Mesenchymal stem cell (in vitro differentiated cells and primary cell): Measurements from ENCODE around the gene RNF44.

Experiments used
- DNase-seq: peaks from one replicate; pipeline ENCODE4 v3.0.0-alpha.2; 2013
- H2AFZ ChIP-seq: one replicate; pipeline ENCODE4 v1.6.1; 2013; ENCODE audit warnings: low read depth, mild to moderate bottlenecking, control low read depth, inconsistent platforms, low read length, moderate library complexity
- H2AK5ac ChIP-seq: 2 replicates; pipeline ENCODE4 v1.6.1; 2013; ENCODE audit warnings: low read length, moderate library complexity, mild to moderate bottlenecking, inconsistent platforms; ENCODE audit not compliant: severe bottlenecking
- H2BK120ac ChIP-seq: one replicate; pipeline ENCODE4 v1.6.1; 2013; ENCODE audit warnings: low read depth, mild to moderate bottlenecking, inconsistent platforms, low read length, moderate library complexity
- H2BK12ac ChIP-seq, 2 experiments: one replicate each; pipeline ENCODE4 v1.6.1; 2013; ENCODE audit warnings: inconsistent platforms in 2 of 2, low read length in 2 of 2, mild to moderate bottlenecking in 2 of 2, moderate library complexity in 2 of 2, control low read depth in 1 of 2
- H2BK15ac ChIP-seq: one replicate; pipeline ENCODE4 v1.6.1; 2013; ENCODE audit warnings: mild to moderate bottlenecking, low read depth, inconsistent platforms; ENCODE audit not compliant: poor library complexity, severe bottlenecking
- H2BK5ac ChIP-seq: 2 replicates; pipeline ENCODE4 v1.6.1; 2013; ENCODE audit warnings: low read depth, mild to moderate bottlenecking, low read length, control low read depth, inconsistent platforms; ENCODE audit not compliant: poor library complexity, severe bottlenecking
- H3K14ac ChIP-seq, 2 experiments: one replicate each; pipeline ENCODE4 v1.6.1; 2013; ENCODE audit warnings: inconsistent platforms in 2 of 2, low read length in 2 of 2, control low read depth in 1 of 2, mild to moderate bottlenecking in 1 of 2, moderate library complexity in 1 of 2
- H3K18ac ChIP-seq, 2 experiments: one replicate each; pipeline ENCODE4 v1.6.1; 2013; ENCODE audit warnings: inconsistent platforms in 2 of 2, low read length in 2 of 2, control low read depth in 1 of 2, low read depth in 1 of 2, mild to moderate bottlenecking in 1 of 2
- H3K23ac ChIP-seq, 2 experiments: one replicate each; pipeline ENCODE4 v1.6.1; 2013; ENCODE audit warnings: inconsistent platforms in 2 of 2, low read length in 2 of 2, mild to moderate bottlenecking in 2 of 2, moderate library complexity in 2 of 2, control low read depth in 1 of 2
- H3K27ac ChIP-seq: 2 replicates; pipeline ENCODE4 v1.5.1; 2013; ENCODE audit warnings: mild to moderate bottlenecking, moderate library complexity, low read length, control low read depth, inconsistent platforms; ENCODE audit not compliant: poor library complexity, severe bottlenecking
- H3K27me3 ChIP-seq, 2 experiments: 2 replicates each; pipeline versions ENCODE4 v1.6.1 to v1.7.0; 2013; ENCODE audit warnings: low read length in 2 of 2, mild to moderate bottlenecking in 2 of 2, moderate library complexity in 2 of 2, control low read depth in 1 of 2, inconsistent platforms in 1 of 2; ENCODE audit not compliant: control insufficient read depth in 1 of 2, insufficient read depth in 1 of 2
- H3K36me3 ChIP-seq, 2 experiments: 2 replicates each; pipeline versions ENCODE4 v1.6.1 to v1.7.0; 2013; ENCODE audit warnings: low read length in 2 of 2, control low read depth in 1 of 2, inconsistent platforms in 1 of 2, low read depth in 1 of 2, mild to moderate bottlenecking in 1 of 2; ENCODE audit not compliant: insufficient read depth in 2 of 2, control insufficient read depth in 1 of 2
- H3K4ac ChIP-seq, 2 experiments: one replicate each; pipeline ENCODE4 v1.6.1; 2013; ENCODE audit warnings: inconsistent platforms in 2 of 2, low read length in 2 of 2, mild to moderate bottlenecking in 2 of 2, moderate library complexity in 2 of 2, control low read depth in 1 of 2, low read depth in 1 of 2
- H3K4me1 ChIP-seq: 2 replicates; pipeline ENCODE4 v1.6.1; 2013; ENCODE audit warnings: low read depth, low read length, control low read depth; ENCODE audit not compliant: control insufficient read depth, insufficient read depth
- H3K4me2 ChIP-seq: 2 replicates; pipeline ENCODE4 v1.6.1; 2013; ENCODE audit warnings: low read length, mild to moderate bottlenecking, inconsistent platforms; ENCODE audit not compliant: poor library complexity, severe bottlenecking
- H3K4me3 ChIP-seq, 2 experiments: 2 replicates each; pipeline versions ENCODE4 v1.5.1 to v1.7.0; 2013; ENCODE audit warnings: low read length in 2 of 2, mild to moderate bottlenecking in 2 of 2, control low read depth in 1 of 2, low read depth in 1 of 2; ENCODE audit not compliant: insufficient read depth in 1 of 2
- H3K79me1 ChIP-seq: replicated peaks from 2 replicates; pipeline ENCODE4 v1.6.1; 2013; ENCODE audit warnings: mild to moderate bottlenecking, control low read depth, low read length, inconsistent platforms; ENCODE audit not compliant: poor library complexity, severe bottlenecking
- H3K9ac ChIP-seq: 2 replicates; pipeline ENCODE4 v1.7.0; 2013; ENCODE audit warnings: mild to moderate bottlenecking, low read length, moderate library complexity
- H3K9me3 ChIP-seq: 2 replicates; pipeline ENCODE4 v1.7.0; 2013; ENCODE audit warnings: mild to moderate bottlenecking, low read length; ENCODE audit not compliant: control insufficient read depth
- H4K8ac ChIP-seq: one replicate; pipeline ENCODE4 v1.6.1; 2013; ENCODE audit warnings: inconsistent platforms, mild to moderate bottlenecking, low read length, moderate library complexity
- H4K91ac ChIP-seq: one replicate; pipeline ENCODE4 v1.6.1; 2013; ENCODE audit warnings: mild to moderate bottlenecking, low read length, inconsistent platforms
- WGBS: methylation state at CpG from one replicate; pipeline ENCODE4 v1.1.7; 2013; ENCODE audit warnings: mixed read lengths; 5-methylcytosine and 5-hydroxymethylcytosine counted together

The RNF44 gene

DNA sequence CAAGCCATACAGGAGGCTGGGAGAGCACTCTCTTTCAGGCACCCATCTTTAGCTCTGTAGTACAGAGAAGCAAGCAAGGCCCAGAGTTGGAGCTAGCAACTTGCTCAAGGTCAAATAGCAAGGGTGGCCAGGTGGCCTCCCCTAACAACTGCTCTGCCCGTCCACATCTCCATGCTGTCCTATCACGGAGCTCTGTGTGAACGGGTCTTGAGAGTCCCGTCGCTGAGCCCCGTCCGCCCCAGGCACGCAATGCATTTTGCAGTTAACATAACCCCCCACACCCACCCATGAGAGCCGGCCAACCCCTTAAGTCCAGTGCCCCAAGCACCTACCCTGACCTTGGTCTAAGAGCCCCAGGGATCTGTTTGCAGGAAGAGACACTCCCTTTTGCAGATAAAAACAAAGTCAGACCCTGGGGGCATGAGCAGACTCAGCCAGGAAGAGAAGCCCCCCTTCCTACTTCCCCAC is 1.5 kb downstream of the RNF44 start:
- Histone ChIP-seq H3K4ac (peak overlapping the region in 1 of 2 experiments; percentile 70), H2AK5ac (peak overlapping the region; percentile 76), H3K79me1 (peaks cover 7% of the 10 kb centered on the region), H3K9ac (peak overlapping the region; percentile 99), H4K8ac (no peak overlapping the region), H2BK15ac (no peak overlapping the region), H3K27me3 (no peaks in the 10 kb centered on the region), H3K36me3 (peaks cover 11 to 33% of the 10 kb centered on the region in 2 experiments), H2BK120ac (no peak overlapping the region), H2BK5ac (no peak overlapping the region), H3K9me3 (no peaks in the 10 kb centered on the region), H3K23ac (no peak overlapping the region), H3K18ac (no peak overlapping the region), H3K27ac (peak overlapping the region; percentile 95), H3K4me2 (peak overlapping the region; percentile 87), H2BK12ac (peak overlapping the region in 1 of 2 experiments; percentile 4), H2AFZ (no peak overlapping the region), H3K14ac (peak overlapping the region in 1 of 2 experiments; percentile 28), H4K91ac (no peak overlapping the region), H3K4me3 (peak overlapping the region; percentile 76 to 97), H3K4me1 (peaks cover 47% of the 10 kb centered on the region)
- peak; percentile 41 for DNase-seq
- WGBS, result 3% methylated on average over 9 of the region's 9 CpGs

DNA sequence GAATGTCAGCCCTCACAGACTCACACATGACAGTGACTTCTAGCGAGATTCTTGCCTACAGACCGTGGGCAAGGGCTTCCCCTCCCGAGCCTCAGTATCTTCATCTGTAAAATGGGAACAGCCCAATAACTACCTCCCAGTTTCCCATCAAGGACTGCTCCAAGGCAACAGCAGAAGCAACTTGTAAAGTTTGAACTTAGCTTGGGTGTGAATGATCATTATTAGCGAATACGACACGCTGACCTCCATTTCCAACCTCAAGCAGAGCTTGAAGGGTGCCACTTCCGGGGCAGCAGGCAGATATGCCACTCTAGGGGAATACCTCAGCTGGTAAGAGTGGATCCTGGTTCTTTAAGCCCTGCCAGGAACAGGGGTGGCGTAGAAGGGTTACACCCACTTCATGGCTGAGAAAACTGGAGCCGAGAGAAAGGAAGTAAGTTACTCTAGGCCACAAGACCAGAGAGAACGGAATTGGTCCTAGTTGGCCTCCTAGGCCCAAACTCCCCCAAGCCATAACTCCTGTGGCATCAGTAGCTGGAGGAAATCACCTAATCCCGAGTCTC is 2.0 kb downstream of the RNF44 start:
- Histone ChIP-seq H4K91ac (peak overlapping the region; percentile 56), H3K9ac (peak overlapping the region; percentile 99), H3K36me3 (peaks cover 15 to 38% of the 10 kb centered on the region in 2 experiments), H3K4me1 (peaks cover 52% of the 10 kb centered on the region), H2BK120ac (no peak overlapping the region), H3K27me3 (no peaks in the 10 kb centered on the region), H3K79me1 (peaks cover 9% of the 10 kb centered on the region), H2AK5ac (peak overlapping the region; percentile 59), H2AFZ (no peak overlapping the region), H2BK5ac (no peak overlapping the region), H3K4me3 (peak overlapping the region; percentile 76 to 97), H3K4ac (peak overlapping the region in 1 of 2 experiments; percentile 17), H2BK15ac (no peak overlapping the region), H3K23ac (no peak overlapping the region), H2BK12ac (peak overlapping the region in 1 of 2 experiments; percentile 4), H3K27ac (peak overlapping the region; percentile 95), H3K9me3 (no peaks in the 10 kb centered on the region), H4K8ac (peak overlapping the region; percentile 28), H3K4me2 (peak overlapping the region; percentile 87), H3K14ac (no peak overlapping the region), H3K18ac (peak overlapping the region in 1 of 2 experiments; percentile 38)
- 75% methylated on average over 10 of the region's 11 CpGs for WGBS
- DNase-seq, result peak; percentile 32

DNA sequence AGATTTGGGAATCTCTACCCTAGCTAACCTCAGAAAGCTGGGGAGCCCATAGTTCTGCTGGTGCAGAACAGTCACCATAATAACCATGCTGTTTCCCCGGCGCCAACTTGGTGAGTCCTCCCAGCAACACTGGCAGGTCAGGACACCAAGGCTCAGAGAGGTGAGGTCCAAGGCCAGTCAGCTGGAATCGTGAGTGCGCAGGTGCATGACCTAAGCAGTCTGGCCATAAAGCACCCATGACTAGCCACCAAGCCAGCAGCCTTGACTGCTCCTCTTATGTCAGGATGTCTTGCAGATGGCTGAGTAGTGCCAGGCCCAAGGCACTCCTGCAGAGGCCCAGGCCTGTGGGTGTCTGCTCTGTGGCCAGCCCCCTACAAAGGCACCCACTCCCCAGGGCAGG is 2.6 kb downstream of the RNF44 start:
- H3K4ac ChIP-seq, result no peak overlapping the region
- H2AK5ac ChIP-seq, result peak overlapping the region; percentile 56
- peaks cover 11% of the 10 kb centered on the region for H3K79me1 ChIP-seq
- H2AFZ ChIP-seq, result no peak overlapping the region
- H3K36me3 ChIP-seq, result peaks cover 17 to 43% of the 10 kb centered on the region in 2 experiments
- no peak overlapping the region for H2BK12ac ChIP-seq
- no peak overlapping the region for H3K9ac ChIP-seq
- H3K4me1 ChIP-seq, result peaks cover 52% of the 10 kb centered on the region
- peak overlapping the region; percentile 14 to 97 for H3K4me3 ChIP-seq
- WGBS, result 90% methylated on average over 4 of the region's 4 CpGs
- no peak overlapping the region for H3K23ac ChIP-seq
- peak overlapping the region; percentile 56 for H4K91ac ChIP-seq
- no peak overlapping the region for H3K14ac ChIP-seq
- H3K9me3 ChIP-seq, result no peaks in the 10 kb centered on the region
- H3K27ac ChIP-seq, result peak overlapping the region; percentile 95
- no peak overlapping the region for H2BK15ac ChIP-seq
- H4K8ac ChIP-seq, result peak overlapping the region; percentile 28
- no peak for DNase-seq
- H3K4me2 ChIP-seq, result peak overlapping the region; percentile 7
- no peak overlapping the region for H2BK120ac ChIP-seq
- no peak overlapping the region for H2BK5ac ChIP-seq
- no peaks in the 10 kb centered on the region for H3K27me3 ChIP-seq
- no peak overlapping the region for H3K18ac ChIP-seq

DNA sequence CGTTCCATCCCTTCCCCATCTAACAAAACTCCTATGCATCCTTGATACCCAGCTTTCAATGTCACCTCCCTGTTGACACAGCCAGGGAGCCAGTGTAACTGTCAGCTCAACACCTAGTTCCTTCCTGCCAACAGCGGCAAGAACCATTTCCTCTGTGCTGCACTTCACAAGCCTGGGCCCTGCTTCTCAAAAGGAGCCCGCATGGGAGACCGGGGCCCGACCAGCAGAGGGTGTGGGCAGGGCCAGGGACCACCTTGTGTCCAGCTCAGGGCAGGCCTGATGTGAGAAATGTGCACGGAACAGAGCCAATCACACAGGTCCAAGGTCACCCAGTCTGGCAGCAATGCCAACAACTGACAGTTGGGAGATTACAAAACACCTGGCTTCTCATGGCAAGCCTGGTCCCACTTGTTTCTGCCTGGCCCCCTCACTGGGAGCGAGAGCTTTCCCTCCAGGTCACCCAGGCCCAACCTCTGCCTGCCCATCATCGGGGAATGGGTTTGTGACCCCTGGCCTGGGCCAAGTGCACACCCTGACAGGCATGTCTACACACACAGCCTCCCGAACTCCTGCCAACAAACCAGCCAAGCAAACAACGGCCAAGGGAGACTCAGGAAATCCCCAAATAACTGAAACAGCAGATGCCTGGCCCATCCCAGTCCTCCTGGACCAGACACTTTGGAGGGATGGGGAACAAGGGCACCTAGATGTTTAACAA is 3.1 kb downstream of the RNF44 start:
- Histone ChIP-seq H3K4ac (no peak overlapping the region), H2BK15ac (no peak overlapping the region), H2BK5ac (no peak overlapping the region), H3K9ac (peak overlapping the region; percentile 23), H3K4me2 (peak overlapping the region; percentile 15), H2AK5ac (peak overlapping the region; percentile 34), H4K91ac (peak overlapping the region; percentile 2), H3K23ac (no peak overlapping the region), H3K36me3 (peaks cover 23 to 48% of the 10 kb centered on the region in 2 experiments), H2AFZ (no peak overlapping the region), H2BK120ac (no peak overlapping the region), H3K9me3 (no peaks in the 10 kb centered on the region), H3K27ac (peak overlapping the region; percentile 49), H3K4me1 (peaks cover 52% of the 10 kb centered on the region), H3K79me1 (peaks cover 17% of the 10 kb centered on the region), H3K27me3 (no peaks in the 10 kb centered on the region), H3K18ac (no peak overlapping the region), H4K8ac (no peak overlapping the region), H3K4me3 (peak overlapping the region in 1 of 2 experiments; percentile 97), H2BK12ac (no peak overlapping the region), H3K14ac (no peak overlapping the region)
- DNase-seq, result no peak
- 80% methylated on average over 10 of the region's 10 CpGs for WGBS
